GM12874 (cell line): Measurements from ENCODE around the gene AUTS2.

Experiments
- TF ChIP-seq, protein P1 (sequence below): IDR thresholded peaks from 2 replicates; pipeline ENCODE4 v1.5.1; 2011; ENCODE audit warnings: low read depth, mild to moderate bottlenecking, control low read depth, low read length, moderate library complexity; ENCODE audit not compliant: insufficient read depth

AUTS2 gene

GRCh38 chr7:70714506-70715038 lies 1116.3 kb downstream of the AUTS2 start:
- TF ChIP-seq, protein P1, sequence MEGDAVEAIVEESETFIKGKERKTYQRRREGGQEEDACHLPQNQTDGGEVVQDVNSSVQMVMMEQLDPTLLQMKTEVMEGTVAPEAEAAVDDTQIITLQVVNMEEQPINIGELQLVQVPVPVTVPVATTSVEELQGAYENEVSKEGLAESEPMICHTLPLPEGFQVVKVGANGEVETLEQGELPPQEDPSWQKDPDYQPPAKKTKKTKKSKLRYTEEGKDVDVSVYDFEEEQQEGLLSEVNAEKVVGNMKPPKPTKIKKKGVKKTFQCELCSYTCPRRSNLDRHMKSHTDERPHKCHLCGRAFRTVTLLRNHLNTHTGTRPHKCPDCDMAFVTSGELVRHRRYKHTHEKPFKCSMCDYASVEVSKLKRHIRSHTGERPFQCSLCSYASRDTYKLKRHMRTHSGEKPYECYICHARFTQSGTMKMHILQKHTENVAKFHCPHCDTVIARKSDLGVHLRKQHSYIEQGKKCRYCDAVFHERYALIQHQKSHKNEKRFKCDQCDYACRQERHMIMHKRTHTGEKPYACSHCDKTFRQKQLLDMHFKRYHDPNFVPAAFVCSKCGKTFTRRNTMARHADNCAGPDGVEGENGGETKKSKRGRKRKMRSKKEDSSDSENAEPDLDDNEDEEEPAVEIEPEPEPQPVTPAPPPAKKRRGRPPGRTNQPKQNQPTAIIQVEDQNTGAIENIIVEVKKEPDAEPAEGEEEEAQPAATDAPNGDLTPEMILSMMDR = no peak

- TF ChIP-seq, protein P1 = no peak
Measured at GRCh38 chr7:70717553-70718329, 1119.5 kb downstream of the AUTS2 start.

DNA sequence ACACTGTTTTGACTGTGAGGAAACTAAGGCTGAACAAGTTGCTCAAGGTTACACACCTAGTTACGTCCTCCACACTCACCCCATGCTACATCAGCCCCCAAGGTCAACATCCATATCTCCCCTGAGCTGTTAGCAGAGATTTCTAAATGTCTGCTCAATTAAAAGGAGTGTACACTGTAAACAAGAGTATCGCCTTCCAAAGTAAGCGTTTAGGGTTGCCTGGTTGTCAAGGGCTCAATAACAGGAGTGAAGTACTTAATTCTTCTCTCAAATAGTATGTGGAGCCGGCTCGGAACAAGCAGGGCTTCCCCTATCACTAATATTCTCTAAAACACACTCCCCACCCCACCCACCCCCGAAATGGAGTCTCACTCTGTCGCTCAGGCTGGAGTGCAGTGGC lies 1120.8 kb downstream of the AUTS2 start:
- TF ChIP-seq, protein P1 = no peak

- TF ChIP-seq, protein P1 = 0 out of 2 replicates have a peak, but pooled peaks have one; percentile 5
Measured at GRCh38 chr7:70720191-70720873, 1122.1 kb downstream of the AUTS2 start.

DNA sequence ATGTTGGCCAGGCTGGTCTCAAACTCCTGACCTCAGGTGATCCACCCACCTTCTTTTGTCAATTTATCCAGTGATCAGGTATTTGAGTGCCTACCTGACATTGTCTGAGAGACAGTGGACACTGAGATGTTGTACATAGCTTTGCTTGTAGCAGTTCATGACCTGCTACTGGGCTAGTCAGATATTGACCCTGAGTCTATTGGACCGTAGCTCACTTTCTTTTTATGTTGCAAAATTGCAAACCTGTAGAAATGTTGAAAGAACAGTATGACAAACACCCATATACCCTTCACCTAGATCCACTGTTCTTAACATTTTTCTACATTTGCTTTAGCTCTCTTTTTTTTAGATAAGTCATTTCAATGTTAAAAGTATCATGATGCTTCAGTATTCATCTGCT lies 1123.2 kb downstream of the AUTS2 start:
- TF ChIP-seq, protein P1 = no peak

GRCh38 chr7:70723339-70723738 lies 1125.1 kb downstream of the AUTS2 start:
- TF ChIP-seq, protein P1 = no peak

- TF ChIP-seq, protein P1 = no peak
Measured at GRCh38 chr7:70725448-70725847, 1127.2 kb downstream of the AUTS2 start.
